ENCODE data around the gene ARHGEF37. TPM values are rescaled to one million over a fixed set of nuclear protein-coding genes. Genes with fewer than 3 reads are reported as not detected.

ARHGEF37 gene
- total RNA-seq, 2 experiments from 2014 or later: 1.4 TPM; not detected in 1

- Histone ChIP-seq H3K9me2 (ENCODE audit: insufficient read depth, low read length) (no peaks in the 10 kb centered on the region), H3K36me3 (ENCODE audit: insufficient read depth, low read length) (peaks cover 33% of the 10 kb centered on the region), H3K4me2 (ENCODE audit: low read length) (peak overlapping the region; percentile 84), H3K79me2 (ENCODE audit: insufficient read depth, low read depth, low read length) (peaks cover 45% of the 10 kb centered on the region), H3K27ac (ENCODE audit: low read depth, low read length, poor library complexity, severe bottlenecking) (no peak overlapping the region), H2AFZ (ENCODE audit: low read length) (no peak overlapping the region), H3K4me1 (ENCODE audit: insufficient read depth, low read length, poor library complexity, severe bottlenecking) (peaks cover 22% of the 10 kb centered on the region), H4K20me1 (ENCODE audit: insufficient read depth, low read length) (peaks cover 9% of the 10 kb centered on the region; the same call in 1 of the 2 replicates), H3K4me3 (ENCODE audit: low read depth, low read length, poor library complexity, severe bottlenecking) (peak overlapping the region; percentile 98), H3K9me3 (ENCODE audit: low read length) (no peaks in the 10 kb centered on the region)
- TF ChIP-seq CTCF (conservative IDR thresholded peaks at IDR 0.05; ENCODE audit: low read length) (no peak), EZH2phosphoT487 (IDR thresholded peaks at IDR 0.05; ENCODE audit: borderline replicate concordance, low read depth, low read length) (no peak)
- CTCF ChIA-PET (ENCODE audit: unreplicated experiment): interaction anchor here (0.5 kb wide), 1 partner anchor 86 kb away, joined by 3 read pairs; no protein-coding TSS in a partner anchor
- DNase-seq (ENCODE audit: low spot score): no peak
- no TSS peak for BruUV-seq (replicated peaks)
- POLR2A ChIA-PET: interaction anchor here (0.7 to 3.1 kb wide), 6 partner anchors 10 to 208 kb away, joined by 3 to 14 read pairs (median 4); partner anchors contain the start of gene GRPEL2
- intact Hi-C loops (cut with micrococcal nuclease; ENCODE audit: unreplicated experiment): loop anchor here (5.0 kb wide), 3 partner anchors 205 to 720 kb away; partner anchors contain the start of genes GRPEL2, HMGXB3 and TIGD6
Measured at GRCh38 chr5:149552553-149553160, 28.6 kb upstream of the ARHGEF37 start.

- intact Hi-C loops (cut with micrococcal nuclease; ENCODE audit: unreplicated experiment): loop anchor here (5.0 kb wide), 1 partner anchor 242 kb away; no protein-coding TSS in a partner anchor
- Histone ChIP-seq H2AFZ (ENCODE audit: low read length) (no peak overlapping the region), H3K27ac (ENCODE audit: low read depth, low read length, poor library complexity, severe bottlenecking) (no peak overlapping the region), H3K9me2 (ENCODE audit: insufficient read depth, low read length) (no peaks in the 10 kb centered on the region), H3K4me1 (ENCODE audit: insufficient read depth, low read length, poor library complexity, severe bottlenecking) (peaks cover 10% of the 10 kb centered on the region), H3K9me3 (ENCODE audit: low read length) (no peaks in the 10 kb centered on the region), H3K4me3 (ENCODE audit: low read depth, low read length, poor library complexity, severe bottlenecking) (no peak overlapping the region), H3K4me2 (ENCODE audit: low read length) (no peak overlapping the region), H3K36me3 (ENCODE audit: insufficient read depth, low read length) (no peaks in the 10 kb centered on the region), H3K79me2 (ENCODE audit: insufficient read depth, low read depth, low read length) (no peaks in the 10 kb centered on the region), H4K20me1 (ENCODE audit: insufficient read depth, low read length) (no peaks in the 10 kb centered on the region)
- no peak for DNase-seq (ENCODE audit: low spot score)
- no TSS peak for BruUV-seq (replicated peaks)
- ChIA-PET POLR2A (interaction anchor here (0.6 to 1.3 kb wide), 3 partner anchors 27 to 226 kb away, joined by 3 to 5 read pairs (median 3); no protein-coding TSS in a partner anchor), CTCF (ENCODE audit: unreplicated experiment) (no interaction called here)
- no peak for TF ChIP-seq EZH2phosphoT487 (IDR thresholded peaks at IDR 0.05; ENCODE audit: borderline replicate concordance, low read depth, low read length)
- TF ChIP-seq CTCF (conservative IDR thresholded peaks at IDR 0.05; ENCODE audit: low read length): no peak
Measured at GRCh38 chr5:149559706-149560105, 21.6 kb upstream of the ARHGEF37 start.

DNA sequence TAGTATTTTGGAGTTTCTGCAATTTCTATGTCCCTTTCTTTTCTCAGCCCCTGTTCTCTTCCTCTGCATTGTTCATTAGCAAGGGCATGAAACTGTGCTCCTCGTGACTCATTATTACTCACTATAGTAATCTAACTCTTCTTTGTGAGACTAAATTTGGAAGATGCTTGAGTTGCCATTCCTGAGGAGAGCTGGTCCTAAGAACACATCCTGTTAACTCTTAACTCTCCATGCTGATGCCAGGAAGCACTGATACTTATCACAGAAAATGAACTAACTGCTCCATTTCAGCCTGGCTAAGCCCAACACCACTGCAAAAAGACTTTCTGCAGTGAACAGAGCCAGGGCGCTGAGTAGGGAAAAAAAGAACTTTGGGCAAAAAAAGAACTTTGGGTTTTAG, 19.4 kb upstream of the ARHGEF37 start:
- POLR2A ChIA-PET: interaction anchor here (0.6 to 1.9 kb wide), 4 partner anchors 9 to 19 kb away, joined by 3 to 5 read pairs (median 4); no protein-coding TSS in a partner anchor
- Histone ChIP-seq H2AFZ (ENCODE audit: low read length) (no peak overlapping the region), H3K27ac (ENCODE audit: low read depth, low read length, poor library complexity, severe bottlenecking) (no peak overlapping the region), H3K36me3 (ENCODE audit: insufficient read depth, low read length) (no peaks in the 10 kb centered on the region), H4K20me1 (ENCODE audit: insufficient read depth, low read length) (no peaks in the 10 kb centered on the region), H3K79me2 (ENCODE audit: insufficient read depth, low read depth, low read length) (no peaks in the 10 kb centered on the region), H3K4me3 (ENCODE audit: low read depth, low read length, poor library complexity, severe bottlenecking) (no peak overlapping the region), H3K4me2 (ENCODE audit: low read length) (peak overlapping the region; percentile 41), H3K9me3 (ENCODE audit: low read length) (no peaks in the 10 kb centered on the region), H3K4me1 (ENCODE audit: insufficient read depth, low read length, poor library complexity, severe bottlenecking) (peaks cover 10% of the 10 kb centered on the region), H3K9me2 (ENCODE audit: insufficient read depth, low read length) (no peaks in the 10 kb centered on the region)
- intact Hi-C loops (cut with micrococcal nuclease; ENCODE audit: unreplicated experiment): loop anchor here (5.0 kb wide), 1 partner anchor 245 kb away; no protein-coding TSS in a partner anchor
- BruUV-seq (replicated peaks): no TSS peak
- no peak for TF ChIP-seq CTCF (conservative IDR thresholded peaks at IDR 0.05; ENCODE audit: low read length)
- TF ChIP-seq EZH2phosphoT487 (IDR thresholded peaks at IDR 0.05; ENCODE audit: borderline replicate concordance, low read depth, low read length): no peak
- peak; percentile 17 for DNase-seq (ENCODE audit: low spot score)
- CTCF ChIA-PET (ENCODE audit: unreplicated experiment): interaction anchor here (1.0 to 1.4 kb wide), 2 partner anchors 34 to 116 kb away, joined by 3 read pairs; no protein-coding TSS in a partner anchor

Data from OCI-LY7 (cell line).